RWPE1 (cell line): ENCODE measurements around the gene HES2.
"Not testable (repeated sequence)": the region's sequence is repeated elsewhere in the genome, so short reads cannot be mapped to it uniquely, and the experiment has no call there.

Source experiments
- CTCF ChIA-PET: fragments of 350-600 bp; sonication (Branson Sonifier 250); formaldehyde crosslinking; extraction: SDS; loops from one replicate; lab custom pipeline; 2021; lab: Yijun Ruan, JAX
- POLR2A ChIA-PET: fragments of 400-600 bp; formaldehyde crosslinking; extraction: SDS; loops from one replicate; lab custom pipeline; 2020; ENCODE audit warnings: antibody characterized with exemption; ENCODE audit not compliant: low non-redundant PET; lab: Yijun Ruan, JAX
- DNase-seq: peaks from one replicate; pipeline ENCODE4 v3.0.0; 2012; ENCODE audit warnings: low spot score
- H3K27ac ChIP-seq: fragments of 450-650 bp; 2 replicates; pipeline ENCODE4 v1.5.1; 2017
- TF ChIP-seq, protein P1 (sequence below): fragments of 450-650 bp; conservative IDR thresholded peaks from 2 replicates; pipeline ENCODE4 v1.5.1; 2017; ENCODE audit warnings: low read depth, mild to moderate bottlenecking

HES2 gene

GRCh38 chr1:6454856-6455751 lies 35.4 kb upstream of the HES2 start:
- TF ChIP-seq, protein P1, sequence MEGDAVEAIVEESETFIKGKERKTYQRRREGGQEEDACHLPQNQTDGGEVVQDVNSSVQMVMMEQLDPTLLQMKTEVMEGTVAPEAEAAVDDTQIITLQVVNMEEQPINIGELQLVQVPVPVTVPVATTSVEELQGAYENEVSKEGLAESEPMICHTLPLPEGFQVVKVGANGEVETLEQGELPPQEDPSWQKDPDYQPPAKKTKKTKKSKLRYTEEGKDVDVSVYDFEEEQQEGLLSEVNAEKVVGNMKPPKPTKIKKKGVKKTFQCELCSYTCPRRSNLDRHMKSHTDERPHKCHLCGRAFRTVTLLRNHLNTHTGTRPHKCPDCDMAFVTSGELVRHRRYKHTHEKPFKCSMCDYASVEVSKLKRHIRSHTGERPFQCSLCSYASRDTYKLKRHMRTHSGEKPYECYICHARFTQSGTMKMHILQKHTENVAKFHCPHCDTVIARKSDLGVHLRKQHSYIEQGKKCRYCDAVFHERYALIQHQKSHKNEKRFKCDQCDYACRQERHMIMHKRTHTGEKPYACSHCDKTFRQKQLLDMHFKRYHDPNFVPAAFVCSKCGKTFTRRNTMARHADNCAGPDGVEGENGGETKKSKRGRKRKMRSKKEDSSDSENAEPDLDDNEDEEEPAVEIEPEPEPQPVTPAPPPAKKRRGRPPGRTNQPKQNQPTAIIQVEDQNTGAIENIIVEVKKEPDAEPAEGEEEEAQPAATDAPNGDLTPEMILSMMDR: no peak
- ChIA-PET POLR2A (no interaction called here), CTCF (interaction anchor here (0.6 kb wide), 1 partner anchor 209 kb away, joined by 9 read pairs; no protein-coding TSS in a partner anchor)
- DNase-seq: no peak
- H3K27ac ChIP-seq: no peak overlapping the region

- POLR2A ChIA-PET, DNase-seq, H3K27ac ChIP-seq, CTCF ChIA-PET: not testable (repeated sequence)
These were observed 34.5 kb upstream of the HES2 start for GRCh38 chr1:6453895-6454855.

GRCh38 chr1:6450943-6451373 lies 31.2 kb upstream of the HES2 start:
- ChIA-PET CTCF (interaction anchor here (0.6 to 1.4 kb wide), 3 partner anchors 13 to 204 kb away, joined by 3 to 6 read pairs (median 4); no protein-coding TSS in a partner anchor), POLR2A (no interaction called here)
- no peak overlapping the region for H3K27ac ChIP-seq
- TF ChIP-seq, protein P1: no peak
- no peak for DNase-seq

- DNase-seq, H3K27ac ChIP-seq, POLR2A ChIA-PET: not testable (repeated sequence)
- CTCF ChIA-PET: interaction anchor here (0.6 to 1.4 kb wide), 2 partner anchors 13 to 39 kb away, joined by 4 to 6 read pairs; no protein-coding TSS in a partner anchor
These were observed 30.8 kb upstream of the HES2 start for GRCh38 chr1:6450486-6450885.

DNA sequence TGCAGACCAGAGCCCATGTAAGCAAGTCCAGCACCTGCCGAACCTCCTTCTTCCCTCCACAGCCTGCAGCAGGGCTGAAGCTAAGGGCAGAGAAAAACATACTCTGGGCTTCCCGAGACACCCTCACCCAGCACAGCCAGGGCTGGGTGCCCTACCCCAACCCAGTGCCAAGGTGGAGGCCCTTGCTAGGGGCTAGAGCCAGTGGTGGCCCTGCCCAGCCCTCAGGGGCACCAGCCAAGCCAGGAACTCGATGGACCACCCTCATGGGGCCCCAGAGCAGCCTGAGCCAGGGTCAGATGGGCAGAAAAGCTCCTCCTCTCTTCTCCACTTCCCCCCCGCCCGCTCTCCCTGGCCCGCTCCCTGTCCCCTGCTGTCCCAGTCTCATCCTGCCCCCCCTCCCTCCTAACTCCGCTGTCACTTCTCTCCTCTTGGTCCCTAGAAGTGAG lies 30.3 kb upstream of the HES2 start:
- no peak overlapping the region for H3K27ac ChIP-seq
- ChIA-PET CTCF (interaction anchor here (1.0 to 4.1 kb wide), 3 partner anchors 12 to 185 kb away, joined by 3 to 14 read pairs (median 3); no protein-coding TSS in a partner anchor), POLR2A (no interaction called here)
- TF ChIP-seq, protein P1: no peak
- no peak for DNase-seq

GRCh38 chr1:6448749-6449631 lies 29.3 kb upstream of the HES2 start:
- no peak for DNase-seq
- H3K27ac ChIP-seq: no peak overlapping the region
- CTCF ChIA-PET: interaction anchor here (0.7 to 4.1 kb wide), 6 partner anchors 11 to 202 kb away, joined by 3 to 14 read pairs (median 3); no protein-coding TSS in a partner anchor
- TF ChIP-seq, protein P1: no peak
- POLR2A ChIA-PET: no interaction called here
